Stimulated activated CD4-positive, alpha-beta T cell treated with anti-CD3 and anti-CD28 coated beads, Interleukin-2, amount 100 ng/mL, for 48 hours (primary cell): ENCODE data around the gene GMDS.

ENCODE experiments used
- DNase-seq, 2 donors: peaks; one replicate each; pipeline ENCODE4 v3.0.0-alpha.2; 2020

The GMDS gene

GRCh38 chr6:1663511-1663910, 581.9 kb downstream of the GMDS start:
- DNase-seq, result no peak

- no peak for DNase-seq
Measured at GRCh38 chr6:1662534-1662933, 582.9 kb downstream of the GMDS start.

GRCh38 chr6:1659816-1660215, 585.6 kb downstream of the GMDS start:
- DNase-seq, result no peak

- DNase-seq, result no peak
Measured at GRCh38 chr6:1658212-1659005, 587.0 kb downstream of the GMDS start.

- no peak for DNase-seq
Measured at GRCh38 chr6:1657771-1658165, 587.6 kb downstream of the GMDS start.

- no peak for DNase-seq
Measured at GRCh38 chr6:1657116-1657770, 588.2 kb downstream of the GMDS start.

GRCh38 chr6:1654054-1654453, 591.4 kb downstream of the GMDS start:
- DNase-seq, result no peak

GRCh38 chr6:1652842-1653241, 592.6 kb downstream of the GMDS start:
- DNase-seq, result no peak

- DNase-seq, result no peak
Measured at GRCh38 chr6:1651362-1651761, 594.0 kb downstream of the GMDS start.

- no peak for DNase-seq
Measured at GRCh38 chr6:1645466-1646185, 599.8 kb downstream of the GMDS start.

GRCh38 chr6:1644516-1645060, 600.8 kb downstream of the GMDS start:
- DNase-seq, result no peak

GRCh38 chr6:1643830-1644445, 601.5 kb downstream of the GMDS start:
- no peak for DNase-seq

- no peak for DNase-seq
Measured at GRCh38 chr6:1643111-1643510, 602.3 kb downstream of the GMDS start.

GRCh38 chr6:1641343-1641885, 604.0 kb downstream of the GMDS start:
- no peak for DNase-seq

- no peak for DNase-seq
Measured at GRCh38 chr6:1640476-1640875, 604.9 kb downstream of the GMDS start.

GRCh38 chr6:1639430-1639829, 606.0 kb downstream of the GMDS start:
- DNase-seq, result no peak

GRCh38 chr6:1636971-1637871, 608.2 kb downstream of the GMDS start:
- no peak for DNase-seq

- no peak for DNase-seq
Measured at GRCh38 chr6:1636272-1636825, 609.1 kb downstream of the GMDS start.

GRCh38 chr6:1635305-1636010, 609.9 kb downstream of the GMDS start:
- DNase-seq, result no peak

- no peak for DNase-seq
Measured at GRCh38 chr6:1634081-1634480, 611.3 kb downstream of the GMDS start.
